Esophagus mucosa (tissue), 1 donor: ENCODE data around the gene RAB41. TPM values are rescaled to one million over a fixed set of nuclear protein-coding genes. Genes with fewer than 3 reads are reported as not detected.
A peak's percentile ranks its signal among the peaks of the same experiment; 100 is the strongest.
"Not testable (repeated sequence)": the region's sequence is repeated elsewhere in the genome, so short reads cannot be mapped to it uniquely, and the experiment has no call there.

ENCODE experiments used
- ATAC-seq: fragments of 200-7000 bp; cut with Tn5 transposase; one replicate; pipeline ENCODE4 v1.9.1; 2020
- total RNA-seq: library from RNA; stranded (reverse); gene quantifications from one replicate; pipeline ENCODE4 v1.2.4, GENCODE V29; 2023
- donor health status: DM: yes; HTN: yes; CAD: no.

RAB41 gene
- total RNA-seq, 1 donor from 2014 or later = not detected

DNA sequence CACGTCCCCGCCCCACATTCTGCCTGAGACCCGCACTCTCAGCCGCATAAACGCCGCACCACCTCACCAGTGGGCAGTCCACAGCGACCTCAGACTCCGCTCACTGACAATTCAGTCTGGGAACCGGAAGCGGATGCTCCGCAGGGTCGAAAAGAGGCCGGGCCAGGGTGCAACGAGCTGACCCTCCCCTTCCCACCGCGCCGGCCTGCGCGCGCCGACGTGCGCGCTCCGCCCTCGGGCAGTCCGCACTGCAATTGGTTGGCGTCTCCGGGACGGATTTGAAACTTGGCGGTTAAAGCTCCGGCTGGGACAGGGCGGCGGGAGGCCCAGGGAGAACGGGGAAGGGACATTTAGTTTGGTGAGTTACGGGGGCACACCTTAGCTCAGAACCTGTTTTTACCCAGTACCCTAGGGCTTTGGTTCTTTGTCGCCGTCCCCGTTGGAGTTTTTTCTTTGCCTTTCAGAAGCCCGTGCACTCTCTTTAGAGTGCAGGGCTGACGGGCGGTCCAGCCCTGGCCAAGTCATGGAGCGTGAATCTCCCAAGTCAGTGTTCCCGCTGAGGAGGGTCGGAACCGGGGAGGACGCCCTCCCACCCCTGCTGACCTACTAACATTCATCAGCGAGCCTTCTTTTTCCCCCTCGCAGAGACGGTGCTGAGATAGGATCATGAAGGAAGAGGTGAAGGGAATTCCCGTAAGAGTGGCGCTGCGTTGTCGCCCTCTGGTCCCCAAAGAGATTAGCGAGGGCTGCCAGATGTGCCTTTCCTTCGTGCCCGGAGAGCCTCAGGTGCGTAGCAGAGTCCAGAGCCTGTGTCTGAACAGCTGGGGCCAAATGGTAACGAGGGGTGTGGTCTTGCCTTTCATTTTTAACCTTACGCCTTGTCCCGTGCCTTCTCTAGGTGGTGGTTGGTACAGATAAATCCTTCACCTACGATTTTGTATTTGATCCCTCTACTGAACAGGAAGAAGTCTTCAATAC lies 8.1 kb downstream of the RAB41 start, which contains the start of the genes KIF4A and PDZD11:
Gene KIF4A, plus strand, starts transcription at position 312 of the 978 bp plus-strand sequence. Its CDS starts 355 bp downstream, at position 667.
Gene PDZD11, minus strand, starts transcription at position 135 of the 978 bp plus-strand sequence. CDS start 586 bp downstream, outside the sequence.
- ATAC-seq = peak; percentile 99

DNA sequence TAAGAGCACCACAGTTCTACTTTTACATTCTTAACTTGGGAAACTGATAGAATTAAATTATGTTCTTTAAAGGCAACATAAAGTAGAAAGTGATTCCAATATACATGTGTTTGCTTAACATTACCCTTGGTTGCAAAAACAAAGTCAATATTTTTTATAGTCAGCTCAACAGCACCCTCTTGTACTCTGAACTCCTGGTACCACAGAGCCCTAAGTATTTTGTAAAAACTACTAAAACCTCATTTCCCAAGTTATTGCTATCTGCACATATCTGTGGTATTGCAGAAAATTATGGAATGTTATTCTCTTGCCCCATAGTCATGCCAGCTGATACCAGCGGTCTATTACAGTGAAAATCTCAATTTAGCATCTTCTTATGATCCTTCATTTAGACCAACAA lies 10.8 kb downstream of the RAB41 start:
- no peak for ATAC-seq

DNA sequence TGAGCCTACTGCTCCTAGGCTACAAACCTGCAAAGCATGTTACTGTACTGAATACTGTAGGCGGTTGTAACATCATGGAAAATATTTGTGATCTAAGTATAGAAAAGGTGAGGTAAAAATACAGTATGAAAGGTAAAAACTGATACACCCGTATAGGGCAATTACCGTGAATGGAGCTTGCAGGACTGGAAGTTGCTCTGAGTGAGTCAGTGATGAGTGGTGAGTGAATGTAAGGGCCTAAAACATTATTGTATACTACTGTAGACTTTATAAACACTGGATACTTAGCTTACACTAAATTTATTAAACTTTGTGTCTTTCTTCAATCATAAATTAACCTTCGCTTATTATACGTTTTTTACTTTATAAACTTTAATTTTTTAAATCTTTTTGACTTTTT lies 11.6 kb downstream of the RAB41 start:
- no peak for ATAC-seq

DNA sequence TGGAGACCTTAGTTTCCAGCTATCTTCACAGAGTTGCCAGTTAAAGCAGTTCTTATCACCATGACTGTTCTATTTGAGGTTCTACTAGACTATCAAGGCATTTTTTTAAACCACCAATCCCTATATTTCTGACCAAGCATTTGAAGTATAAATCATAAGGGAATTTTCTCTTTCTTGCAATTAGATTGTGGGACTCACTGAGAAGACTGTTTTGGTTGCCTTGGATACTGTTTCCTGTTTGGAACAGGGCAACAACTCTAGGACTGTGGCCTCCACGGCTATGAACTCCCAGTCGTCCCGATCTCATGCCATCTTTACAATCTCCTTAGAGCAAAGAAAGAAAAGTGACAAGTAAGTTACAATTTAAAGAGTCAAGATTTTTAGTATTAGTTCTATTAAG lies 19.7 kb downstream of the RAB41 start:
- no peak for ATAC-seq

DNA sequence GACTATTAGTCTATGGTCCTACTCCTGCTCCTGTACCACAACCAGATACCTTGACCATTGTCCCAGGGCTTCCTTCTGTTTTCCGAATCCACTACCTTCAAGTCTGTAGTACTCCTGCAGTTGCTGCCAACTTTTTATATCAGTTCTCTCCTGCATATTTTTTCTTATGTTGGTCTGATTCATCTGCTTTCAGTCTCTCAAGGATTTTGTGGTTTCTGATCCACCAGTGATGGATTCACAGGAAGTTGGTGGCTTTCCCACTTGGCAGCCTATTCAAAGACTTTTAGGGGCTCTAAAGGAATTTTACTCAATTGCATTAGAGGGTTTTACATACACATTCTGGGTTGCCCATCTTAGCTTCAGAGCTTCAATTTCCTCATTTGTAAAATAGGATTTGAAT lies 31.5 kb downstream of the RAB41 start:
- no peak for ATAC-seq

DNA sequence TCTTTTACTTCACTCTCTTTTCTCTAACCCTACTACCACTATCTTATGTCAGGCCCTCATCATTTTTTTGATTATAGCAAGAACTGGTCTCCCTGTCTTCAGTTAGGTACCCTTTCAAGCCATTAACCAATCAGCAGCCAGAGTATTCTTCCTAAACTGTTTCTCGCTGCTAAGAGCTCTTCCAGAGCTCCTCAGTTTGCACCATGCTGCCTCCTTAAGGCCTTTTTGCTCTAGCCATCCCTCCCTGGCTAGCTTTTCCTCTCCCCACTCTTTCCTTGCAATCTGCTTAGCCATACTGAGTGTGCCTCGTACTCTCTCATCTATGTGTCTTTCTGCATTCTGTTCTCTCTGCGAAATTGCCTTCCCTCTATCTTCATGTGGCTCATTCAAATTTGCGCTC lies 40.8 kb downstream of the RAB41 start:
- no peak for ATAC-seq

DNA sequence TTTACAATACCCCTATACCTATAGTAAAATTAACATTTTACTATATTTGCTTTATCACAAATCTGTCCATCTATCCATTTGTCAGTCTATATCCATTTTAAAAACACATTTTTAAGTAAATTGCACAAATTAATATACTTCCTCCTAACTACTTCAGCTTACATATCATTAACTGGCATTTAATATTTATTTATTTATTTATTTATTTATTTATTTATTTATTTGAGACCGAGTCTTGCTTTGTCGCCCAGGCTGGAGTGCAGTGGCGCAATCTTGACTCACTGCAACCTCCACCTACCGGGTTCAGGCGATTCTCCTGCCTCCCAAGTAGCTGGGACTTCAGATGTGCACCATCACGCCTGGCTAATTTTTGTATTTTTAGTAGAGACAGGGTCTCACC lies 41.7 kb downstream of the RAB41 start:
- not testable (repeated sequence) for ATAC-seq

DNA sequence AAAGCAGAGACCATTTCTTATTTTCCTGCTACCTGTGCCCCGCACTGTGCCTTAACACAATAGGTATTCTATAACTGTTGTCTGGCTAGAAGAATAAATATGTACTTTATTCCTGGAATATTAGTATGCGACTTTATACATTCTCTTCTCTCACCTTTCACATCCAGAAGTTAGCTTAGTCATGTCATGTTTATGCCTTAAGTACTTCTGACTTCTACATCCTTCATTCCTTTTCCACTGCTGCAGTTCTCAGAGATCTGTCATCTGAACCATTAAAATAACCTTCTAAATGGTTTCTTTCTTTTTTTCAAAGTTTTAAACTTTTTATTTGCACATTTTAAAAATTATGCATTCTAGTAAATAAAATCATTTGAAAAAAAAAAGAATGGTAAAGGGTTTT lies 42.4 kb downstream of the RAB41 start:
- ATAC-seq = no peak

DNA sequence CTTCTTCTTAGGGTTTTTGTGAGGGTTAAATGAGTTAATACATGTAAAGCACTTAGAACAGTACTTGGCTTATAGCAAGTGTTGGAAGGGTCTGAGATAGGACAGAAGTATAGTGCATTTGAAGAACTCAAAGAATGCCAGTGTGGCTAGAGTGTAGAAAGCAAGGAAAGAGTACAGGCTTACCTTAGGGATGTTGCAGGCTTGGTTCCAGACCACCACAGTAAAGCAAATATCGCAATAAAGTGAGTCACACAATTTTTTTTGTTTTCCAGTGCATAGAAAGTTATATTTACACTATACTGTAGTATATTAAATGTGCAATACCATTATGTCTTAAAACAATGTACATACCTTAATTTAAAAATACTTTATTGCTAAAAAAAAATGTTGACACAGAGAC lies 49.2 kb downstream of the RAB41 start:
- no peak for ATAC-seq

DNA sequence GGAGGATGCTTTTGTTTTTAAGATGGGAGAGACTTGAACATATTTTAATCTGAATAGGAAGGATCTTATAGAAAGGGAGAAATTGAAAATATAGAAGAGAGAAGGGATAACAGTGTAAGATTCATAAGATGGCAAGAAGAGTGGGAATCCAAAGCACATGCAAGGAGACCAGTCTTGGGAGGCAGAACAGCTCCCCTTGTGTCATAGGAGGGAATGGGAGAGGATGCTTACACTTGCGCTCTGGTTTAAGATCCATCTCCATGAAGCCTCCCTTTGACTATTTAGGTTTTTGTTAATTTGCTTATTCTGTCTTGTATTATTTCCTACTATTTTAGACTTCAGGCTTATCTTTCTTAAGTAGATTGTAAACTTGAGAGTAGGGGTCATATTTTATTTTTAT lies 50.6 kb downstream of the RAB41 start:
- no peak for ATAC-seq

Other genes with a start within 250 kb of the RAB41 start
- not detected for gene AWAT2, start 232.2 kb upstream of the RAB41 start, total RNA-seq
- gene OTUD6A, start 219.7 kb upstream of the RAB41 start, total RNA-seq = not detected
- gene IGBP1, start 148.7 kb upstream of the RAB41 start, total RNA-seq = 36.5 TPM
- gene DGAT2L6, start 104.7 kb upstream of the RAB41 start, total RNA-seq = not detected
- not detected for gene AWAT1, start 47.5 kb upstream of the RAB41 start, total RNA-seq
- 0.20 TPM for gene P2RY4, start 22.0 kb upstream of the RAB41 start, total RNA-seq
- not detected for gene ARR3, start 13.8 kb upstream of the RAB41 start, total RNA-seq
- 44.7 TPM for gene PDZD11, start 7.8 kb downstream of the RAB41 start, total RNA-seq
- 9.4 TPM for gene KIF4A, start 7.9 kb downstream of the RAB41 start, total RNA-seq
- 0.96 TPM for gene GDPD2, start 141.1 kb downstream of the RAB41 start, total RNA-seq
- gene DLG3, start 162.7 kb downstream of the RAB41 start, total RNA-seq = 36.4 TPM